HG03354 (cell line): ENCODE measurements around the gene PARVA.

ENCODE experiments used
- ATAC-seq: cut with Tn5 transposase; IDR thresholded peaks from one replicate; pipeline ENCODE4 v1.9.1; 2021; ENCODE audit warnings: mild to moderate bottlenecking; ENCODE audit not compliant: unreplicated experiment, poor library complexity, severe bottlenecking

Gene PARVA

GRCh38 chr11:12540913-12541582, 163.7 kb downstream of the PARVA start:
- ATAC-seq, result no peak

- ATAC-seq, result no peak
These were observed 164.3 kb downstream of the PARVA start for GRCh38 chr11:12541583-12542151.

GRCh38 chr11:12542186-12542935, 165.0 kb downstream of the PARVA start:
- no peak for ATAC-seq

GRCh38 chr11:12543596-12544415, 166.4 kb downstream of the PARVA start:
- no peak for ATAC-seq

DNA sequence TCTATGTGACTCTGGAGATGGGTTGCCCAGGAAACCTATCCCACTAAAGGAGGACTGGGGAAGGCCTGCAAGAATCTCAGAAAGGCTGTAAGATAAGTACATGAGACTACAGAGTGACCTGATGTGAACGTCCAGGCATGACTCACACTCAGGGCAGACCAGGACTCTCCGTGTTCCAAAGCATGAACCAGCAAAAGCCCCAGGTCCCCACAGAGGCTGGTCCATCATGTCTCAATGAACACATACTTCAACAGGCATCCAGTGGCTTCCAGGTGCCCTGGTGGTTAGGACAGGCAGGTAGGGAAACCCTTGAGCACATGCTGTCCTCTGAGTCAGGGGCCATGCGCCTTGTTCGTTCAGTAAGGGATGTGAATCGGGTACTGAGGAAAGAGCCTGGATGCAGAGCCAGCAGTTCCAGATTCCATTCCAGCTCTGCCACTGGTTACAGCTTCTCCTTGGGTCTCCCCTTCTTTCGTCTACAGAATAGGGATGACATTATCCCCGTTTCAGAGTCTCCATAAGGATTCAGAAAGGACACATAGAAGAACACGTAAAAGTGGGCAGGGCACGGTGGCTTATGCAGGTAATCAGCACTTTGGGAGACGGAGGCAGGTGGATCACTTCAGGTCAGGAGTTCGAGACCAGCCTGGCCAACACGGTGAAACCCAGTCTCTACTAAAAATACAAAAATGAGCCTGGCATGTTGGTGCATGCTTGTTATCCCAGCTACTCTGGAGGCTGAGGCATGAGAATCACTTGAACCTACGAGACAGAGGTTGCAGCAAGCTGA, 167.8 kb downstream of the PARVA start:
- no peak for ATAC-seq

- no peak for ATAC-seq
These were observed 168.8 kb downstream of the PARVA start for GRCh38 chr11:12546122-12546521.

- ATAC-seq, result no peak
These were observed 169.3 kb downstream of the PARVA start for GRCh38 chr11:12546660-12547059.

DNA sequence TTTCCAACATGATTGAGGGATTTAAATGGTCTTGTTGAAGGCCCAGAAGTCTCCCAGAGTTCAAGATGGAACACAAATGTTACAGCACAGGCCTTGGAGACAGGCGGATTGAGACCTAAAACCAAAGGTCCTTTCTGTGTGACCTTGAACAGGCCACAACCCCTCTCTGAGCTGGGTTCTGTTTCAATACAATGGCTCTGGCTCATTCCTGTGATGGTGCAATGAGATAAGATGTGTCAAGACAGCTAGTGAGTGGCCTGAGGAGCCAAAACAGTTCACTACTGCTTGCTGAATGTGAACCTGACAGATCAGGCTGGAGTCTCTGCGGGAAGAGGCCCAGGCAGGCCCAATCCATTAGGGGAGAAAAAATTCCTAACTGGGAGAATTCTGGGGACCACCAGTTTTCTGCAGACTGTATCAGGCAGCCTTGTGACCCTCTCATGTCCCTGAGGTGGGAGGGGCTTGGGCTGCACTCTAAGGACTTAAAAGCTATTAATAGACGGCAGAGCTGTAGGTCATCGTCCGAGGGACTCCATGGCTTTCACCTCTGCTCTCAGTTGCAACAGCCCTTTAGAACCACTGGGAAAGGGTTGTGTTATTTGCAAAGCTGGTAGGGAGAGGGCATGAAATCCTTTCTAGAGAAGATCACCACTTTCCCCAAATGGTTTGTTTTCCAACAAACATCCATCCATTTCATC, 170.7 kb downstream of the PARVA start:
- ATAC-seq, result no peak

DNA sequence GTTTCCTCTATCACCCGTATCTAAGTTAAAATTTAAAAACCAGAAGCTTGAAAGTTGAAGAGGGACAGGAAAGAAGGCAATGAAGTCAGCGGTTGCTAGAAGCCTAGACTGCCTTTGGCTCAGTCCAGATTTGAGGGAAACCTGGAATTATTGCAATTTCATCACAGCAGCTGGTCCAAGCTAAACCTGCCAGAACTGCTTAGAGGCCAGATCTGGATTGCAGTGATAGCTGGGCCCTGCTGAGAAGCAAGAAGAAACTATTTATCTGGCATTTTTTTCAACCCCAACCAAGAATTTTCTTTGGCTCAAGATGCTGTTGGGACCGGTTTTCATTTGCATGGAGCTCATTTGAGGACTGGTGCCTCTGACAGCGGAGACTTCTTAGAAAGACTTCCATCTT, 175.3 kb downstream of the PARVA start:
- ATAC-seq, result no peak

GRCh38 chr11:12554122-12554521, 176.8 kb downstream of the PARVA start:
- no peak for ATAC-seq

GRCh38 chr11:12556155-12556554, 178.8 kb downstream of the PARVA start:
- ATAC-seq, result no peak

DNA sequence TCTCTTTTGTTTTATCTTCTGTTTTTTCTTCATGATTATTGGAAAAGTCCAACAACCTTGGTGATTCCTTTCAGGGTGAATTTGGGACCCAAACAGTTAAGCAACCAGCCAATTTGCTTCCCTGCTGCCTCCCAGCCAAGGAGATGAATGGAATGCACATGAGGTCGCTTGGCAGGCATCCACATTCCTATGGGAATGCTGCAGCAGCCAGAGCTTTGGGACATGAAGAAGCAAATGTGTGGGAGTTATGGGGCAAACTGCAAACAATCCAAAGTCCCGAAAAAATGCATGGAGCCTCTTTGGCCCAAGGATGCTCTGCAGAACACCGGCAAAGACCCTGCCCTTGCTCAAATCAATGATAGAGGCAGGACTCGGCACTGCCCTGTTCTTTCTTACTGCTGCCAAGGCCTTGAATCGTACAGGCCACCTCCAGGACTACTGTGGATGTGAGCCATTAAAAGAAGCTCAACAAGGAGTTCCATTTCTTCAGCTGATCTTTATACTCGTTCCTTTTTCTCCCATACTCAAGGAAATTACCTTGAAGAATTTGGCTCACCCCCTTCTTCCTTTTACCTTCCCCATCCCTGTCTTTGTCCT, 179.5 kb downstream of the PARVA start:
- no peak for ATAC-seq

DNA sequence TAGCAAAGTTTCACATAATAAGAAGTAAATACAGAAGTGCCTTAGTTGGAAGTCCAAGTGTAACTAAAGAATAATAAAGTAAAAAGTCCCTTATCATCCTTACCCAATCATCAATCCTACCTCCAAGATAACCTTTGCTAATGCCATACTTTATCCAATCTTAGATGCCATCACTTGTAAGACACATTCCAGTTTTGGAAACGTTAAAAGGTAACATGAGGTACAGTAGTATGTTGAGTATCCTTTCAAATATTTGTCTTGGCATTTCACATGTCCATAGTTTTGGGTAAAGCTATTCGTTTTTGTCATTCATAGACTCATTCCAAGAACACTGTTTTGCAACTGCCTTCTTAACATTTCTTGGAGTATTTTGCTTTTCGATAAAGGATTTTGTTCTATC, 181.6 kb downstream of the PARVA start:
- ATAC-seq, result no peak

DNA sequence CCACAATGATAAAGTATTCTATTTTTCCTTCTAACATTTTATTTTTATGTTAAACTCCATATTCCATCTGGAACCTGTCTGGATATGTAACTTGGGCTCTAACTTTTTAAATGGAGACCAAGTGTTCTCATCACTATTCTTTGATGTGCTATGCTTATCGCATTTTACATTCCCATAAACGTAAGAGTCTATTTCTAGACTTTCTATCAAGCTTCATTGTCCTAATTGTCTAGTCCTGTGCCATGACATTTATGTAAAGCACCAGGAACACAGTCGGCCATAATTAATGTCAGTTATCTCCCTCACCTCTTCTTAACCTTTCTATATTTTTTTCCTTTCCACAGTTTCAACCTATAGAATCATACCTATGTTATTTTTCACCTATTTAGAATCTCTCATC, 183.0 kb downstream of the PARVA start:
- ATAC-seq, result no peak

- no peak for ATAC-seq
These were observed 183.5 kb downstream of the PARVA start for GRCh38 chr11:12560861-12561260.

- ATAC-seq, result no peak
These were observed 186.6 kb downstream of the PARVA start for GRCh38 chr11:12564012-12564411.

GRCh38 chr11:12565406-12565805, 188.0 kb downstream of the PARVA start:
- ATAC-seq, result no peak

- ATAC-seq, result no peak
These were observed 190.5 kb downstream of the PARVA start for GRCh38 chr11:12567746-12568460.
